ENCODE data around the gene POU2AF1. TPM values are rescaled to one million over a fixed set of nuclear protein-coding genes. Genes with fewer than 3 reads are reported as not detected.
"Not testable (repeated sequence)": the region's sequence is repeated elsewhere in the genome, so short reads cannot be mapped to it uniquely, and the experiment has no call there.

The POU2AF1 gene
- total RNA-seq, 1 donor from 2014 or later = not detected

- no peak for DNase-seq
These were observed 30.0 kb upstream of the POU2AF1 start for GRCh38 chr11:111408789-111409727.

DNA sequence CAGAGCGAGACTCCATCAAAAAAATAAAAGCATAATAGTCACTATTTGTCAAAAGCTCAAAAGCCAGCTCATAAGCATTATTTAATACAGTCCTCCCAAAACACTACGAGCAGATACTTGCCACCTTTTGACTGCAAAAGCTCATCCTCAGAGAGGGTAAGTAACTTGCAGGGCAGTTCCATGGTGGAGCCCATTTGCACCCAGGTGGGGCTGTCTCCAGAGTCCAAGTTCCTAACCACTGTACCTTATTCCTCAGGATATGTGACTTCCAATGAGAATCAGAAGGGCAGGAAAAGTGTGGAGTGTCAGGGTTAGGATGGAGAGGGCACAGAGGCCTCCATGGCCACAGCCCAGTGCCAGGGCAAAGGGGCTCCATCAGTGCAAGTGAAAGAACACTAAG lies 28.6 kb upstream of the POU2AF1 start:
- no peak for DNase-seq

- DNase-seq = no peak
These were observed 27.5 kb upstream of the POU2AF1 start for GRCh38 chr11:111406589-111406988.

DNA sequence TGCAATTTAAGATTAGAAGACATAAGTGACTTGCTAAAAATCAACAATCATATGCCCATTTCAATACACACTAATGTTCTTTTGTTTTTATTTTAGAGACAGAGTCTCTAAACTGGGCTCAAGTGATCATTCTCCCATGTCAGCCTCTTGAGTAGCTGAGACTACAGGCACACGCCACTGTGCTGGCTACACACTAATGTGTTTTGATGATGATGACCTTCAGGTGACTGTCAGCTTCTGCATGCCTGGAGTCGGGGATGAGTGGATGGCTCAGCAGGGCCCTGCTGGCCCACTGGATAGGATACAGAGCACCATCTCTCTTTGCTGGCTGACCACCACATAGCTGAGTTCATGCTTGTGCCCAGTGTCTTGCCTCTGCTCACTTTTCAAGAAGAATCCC lies 27.0 kb upstream of the POU2AF1 start:
- no peak for DNase-seq

- DNase-seq = no peak
These were observed 26.5 kb upstream of the POU2AF1 start for GRCh38 chr11:111405551-111405950.

DNA sequence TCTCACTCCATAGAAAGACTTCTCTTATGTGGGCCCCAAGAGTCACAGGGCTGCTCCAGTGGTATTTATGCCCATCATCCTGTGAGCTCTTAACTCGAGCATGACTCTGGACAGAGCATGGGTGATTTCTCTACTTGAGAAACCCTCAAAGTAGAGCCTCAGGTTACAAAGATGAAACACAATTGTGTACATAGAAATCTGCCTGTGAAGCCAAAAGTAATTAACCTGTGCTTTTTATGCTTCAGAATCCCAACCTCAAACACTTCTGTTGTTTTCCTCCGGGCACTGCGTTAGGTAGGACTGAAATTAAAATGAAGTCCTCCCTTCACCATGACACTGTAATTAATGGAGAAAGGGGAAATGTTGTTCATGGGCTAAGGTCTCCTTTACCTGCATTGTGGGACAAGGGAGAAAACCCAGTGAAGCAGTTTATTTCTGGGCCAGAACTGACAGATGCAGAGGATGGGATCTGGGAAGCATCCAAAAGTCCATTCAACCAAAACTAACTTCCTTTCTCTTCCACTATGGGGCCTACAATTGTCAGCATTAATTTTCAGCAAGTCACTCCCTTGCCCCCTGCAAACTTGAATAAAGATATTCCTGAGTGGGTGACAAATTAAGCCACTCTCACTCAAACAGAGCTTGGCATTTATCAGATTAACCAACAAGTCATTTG lies 24.1 kb upstream of the POU2AF1 start:
- no peak for DNase-seq

DNA sequence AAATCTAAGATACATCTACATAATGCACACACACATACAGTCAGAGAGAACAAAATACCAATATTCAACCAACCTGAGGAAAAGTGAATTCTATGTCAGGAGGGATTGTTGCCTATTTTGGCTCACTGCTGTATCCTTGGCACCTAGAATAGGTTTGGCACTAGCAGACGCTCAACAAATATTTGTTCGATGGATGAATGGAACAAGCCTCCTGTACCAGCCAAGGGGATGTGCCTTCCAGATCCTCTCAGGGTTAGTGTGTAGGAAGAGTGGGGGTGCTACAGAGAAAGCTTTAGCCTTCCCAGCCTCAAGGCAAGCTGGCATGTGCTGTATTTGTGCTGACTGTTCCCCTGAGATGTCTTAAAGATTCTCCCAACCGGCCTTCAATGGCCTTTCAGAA lies 23.3 kb upstream of the POU2AF1 start:
- no peak for DNase-seq

GRCh38 chr11:111401957-111402356 lies 22.9 kb upstream of the POU2AF1 start:
- DNase-seq = not testable (repeated sequence)

GRCh38 chr11:111400595-111400994 lies 21.5 kb upstream of the POU2AF1 start:
- DNase-seq = no peak

DNA sequence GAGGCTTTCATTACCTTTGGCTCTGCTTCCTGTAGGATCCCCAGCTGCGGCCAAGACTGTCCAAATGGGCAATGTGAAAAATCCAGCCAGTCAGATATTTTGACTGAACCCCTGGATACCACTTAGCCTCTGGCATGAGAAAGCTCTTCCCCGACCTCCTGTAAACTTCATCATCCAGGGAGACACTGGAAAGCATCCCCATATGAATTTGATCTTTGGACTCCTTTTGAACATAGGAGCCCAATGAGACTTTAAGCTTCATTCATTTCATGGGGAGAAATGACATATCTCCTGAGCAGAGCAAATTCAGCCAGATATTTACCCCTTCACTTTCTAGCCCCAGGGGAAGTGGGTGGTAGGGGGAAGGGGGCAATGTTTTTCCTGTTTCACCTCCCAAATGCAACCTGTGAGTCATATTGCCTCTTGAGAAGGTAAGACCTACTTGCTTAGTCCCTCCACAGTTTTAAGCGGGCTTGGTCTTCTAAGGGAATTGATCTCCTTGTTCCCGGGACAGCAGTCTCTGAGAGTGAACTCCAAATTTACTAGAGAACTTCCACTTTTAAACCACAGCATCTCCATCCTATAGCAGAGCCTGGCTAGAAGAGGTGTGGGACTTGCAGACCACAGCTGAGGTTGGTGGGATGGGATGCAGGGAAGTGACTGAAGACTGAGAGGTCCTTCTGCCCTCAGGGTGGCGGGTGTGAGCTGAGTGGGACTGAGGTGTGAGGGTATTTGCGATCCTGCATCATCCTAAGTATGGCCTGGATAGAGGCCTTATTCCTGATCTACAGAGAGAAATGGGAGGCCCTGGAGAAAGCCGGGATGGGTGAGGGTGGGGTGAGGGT lies 20.3 kb upstream of the POU2AF1 start:
- no peak for DNase-seq

- DNase-seq = no peak
These were observed 18.0 kb upstream of the POU2AF1 start for GRCh38 chr11:111397034-111397433.

GRCh38 chr11:111395749-111396148 lies 16.7 kb upstream of the POU2AF1 start:
- no peak for DNase-seq

GRCh38 chr11:111395081-111395480 lies 16.0 kb upstream of the POU2AF1 start:
- no peak for DNase-seq

GRCh38 chr11:111394147-111394546 lies 15.1 kb upstream of the POU2AF1 start:
- DNase-seq = not testable (repeated sequence)

GRCh38 chr11:111393585-111393984 lies 14.5 kb upstream of the POU2AF1 start:
- DNase-seq = no peak

GRCh38 chr11:111393096-111393495 lies 14.0 kb upstream of the POU2AF1 start:
- DNase-seq = no peak

DNA sequence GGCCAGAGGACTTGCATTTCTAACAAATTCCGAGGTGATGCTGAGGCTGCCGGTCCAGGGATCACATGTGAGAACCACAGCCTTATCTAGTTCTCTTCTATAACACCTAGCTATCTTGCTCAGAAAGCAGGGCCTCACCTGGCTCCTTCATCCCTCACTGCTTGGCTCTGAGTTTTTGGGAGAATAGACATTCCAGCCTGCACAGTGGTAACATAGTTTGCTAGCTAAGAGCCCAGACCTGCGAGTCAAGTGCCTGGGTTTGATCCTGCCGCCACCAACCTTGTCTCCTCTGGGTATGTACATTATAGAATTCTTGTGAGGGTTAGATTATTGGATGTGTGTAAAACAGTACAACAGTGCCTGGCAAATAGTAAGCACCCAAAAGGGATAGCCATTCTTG lies 13.5 kb upstream of the POU2AF1 start:
- DNase-seq = no peak

- DNase-seq = no peak
These were observed 12.5 kb upstream of the POU2AF1 start for GRCh38 chr11:111391328-111392124.

GRCh38 chr11:111388842-111389241 lies 9.8 kb upstream of the POU2AF1 start:
- DNase-seq = no peak

GRCh38 chr11:111388420-111388819 lies 9.3 kb upstream of the POU2AF1 start:
- DNase-seq = no peak

DNA sequence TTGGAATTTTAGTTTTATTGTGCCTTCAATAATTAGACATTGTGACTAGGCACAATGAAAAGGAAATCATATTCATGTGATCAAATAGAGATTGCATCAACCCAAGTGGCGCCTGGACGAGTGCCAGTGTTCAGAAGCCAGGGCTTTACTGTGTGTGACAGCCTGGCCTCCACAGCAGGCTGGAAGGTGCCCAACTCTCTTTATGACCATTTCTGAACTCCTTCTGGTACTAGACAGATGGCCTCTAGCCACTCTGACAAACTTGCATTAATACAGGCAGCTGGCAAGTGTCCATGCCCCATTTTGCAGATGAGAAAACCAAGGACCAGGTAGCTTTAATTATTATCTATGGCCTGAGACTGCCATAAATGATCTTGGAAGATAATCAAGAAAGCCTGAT lies 8.3 kb upstream of the POU2AF1 start:
- DNase-seq = no peak

- DNase-seq = no peak
These were observed 7.6 kb upstream of the POU2AF1 start for GRCh38 chr11:111386611-111387150.

All from dermis blood vessel endothelial cell (primary cell).